Measurements from ENCODE around the gene GPATCH1.

GPATCH1 gene

DNA sequence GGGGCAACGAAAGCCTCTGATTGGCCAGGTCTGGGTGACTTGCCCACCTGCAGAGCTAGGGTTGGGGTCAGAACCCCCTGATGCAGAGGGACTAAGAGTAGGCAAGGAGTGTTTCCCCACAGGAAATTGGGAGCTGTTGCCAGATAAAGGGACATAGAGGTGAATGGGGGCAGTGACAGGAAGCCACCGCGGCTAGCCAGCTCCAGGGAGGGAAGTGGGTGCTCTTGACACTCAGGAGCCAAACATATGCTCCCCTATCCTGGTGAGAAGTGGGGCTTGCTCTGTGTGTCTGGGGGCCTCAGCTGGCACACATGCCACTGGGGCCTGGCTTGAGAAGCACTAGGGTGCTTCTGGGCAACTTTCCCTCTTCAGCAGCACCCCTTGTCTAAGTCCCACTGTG, 76.9 kb downstream of the GPATCH1 start:
- H3K27ac ChIP-seq (ENCODE audit: low read depth, low read length): no peak overlapping the region
- no peaks in the 10 kb centered on the region for H3K9me3 ChIP-seq (ENCODE audit: control insufficient read depth, insufficient read depth, low read length)

DNA sequence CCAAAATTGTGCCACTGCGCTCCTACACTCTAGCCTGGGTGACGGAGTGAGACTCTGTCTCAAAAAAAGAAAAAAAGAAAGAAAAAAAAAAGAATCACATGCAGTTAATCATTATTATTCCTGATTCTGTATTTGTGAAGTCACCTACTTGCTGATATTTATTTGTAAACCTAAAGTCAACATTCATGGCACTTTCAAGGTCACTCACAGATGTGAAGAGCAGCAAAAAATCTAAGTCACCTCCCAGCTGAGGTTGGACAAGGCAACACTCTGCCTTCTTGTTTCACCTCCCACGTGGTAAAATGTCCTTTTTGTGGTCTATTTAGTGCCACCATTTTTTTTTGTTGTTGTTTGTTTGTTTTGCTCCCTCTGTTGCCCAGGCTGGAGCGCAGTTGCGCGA, 77.4 kb downstream of the GPATCH1 start:
- no peak for TF ChIP-seq EZH2phosphoT487 (IDR thresholded peaks at IDR 0.05; ENCODE audit: borderline replicate concordance, low read length)
- TF ChIP-seq, protein P1, sequence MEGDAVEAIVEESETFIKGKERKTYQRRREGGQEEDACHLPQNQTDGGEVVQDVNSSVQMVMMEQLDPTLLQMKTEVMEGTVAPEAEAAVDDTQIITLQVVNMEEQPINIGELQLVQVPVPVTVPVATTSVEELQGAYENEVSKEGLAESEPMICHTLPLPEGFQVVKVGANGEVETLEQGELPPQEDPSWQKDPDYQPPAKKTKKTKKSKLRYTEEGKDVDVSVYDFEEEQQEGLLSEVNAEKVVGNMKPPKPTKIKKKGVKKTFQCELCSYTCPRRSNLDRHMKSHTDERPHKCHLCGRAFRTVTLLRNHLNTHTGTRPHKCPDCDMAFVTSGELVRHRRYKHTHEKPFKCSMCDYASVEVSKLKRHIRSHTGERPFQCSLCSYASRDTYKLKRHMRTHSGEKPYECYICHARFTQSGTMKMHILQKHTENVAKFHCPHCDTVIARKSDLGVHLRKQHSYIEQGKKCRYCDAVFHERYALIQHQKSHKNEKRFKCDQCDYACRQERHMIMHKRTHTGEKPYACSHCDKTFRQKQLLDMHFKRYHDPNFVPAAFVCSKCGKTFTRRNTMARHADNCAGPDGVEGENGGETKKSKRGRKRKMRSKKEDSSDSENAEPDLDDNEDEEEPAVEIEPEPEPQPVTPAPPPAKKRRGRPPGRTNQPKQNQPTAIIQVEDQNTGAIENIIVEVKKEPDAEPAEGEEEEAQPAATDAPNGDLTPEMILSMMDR (IDR thresholded peaks at IDR 0.05; ENCODE audit: low read depth, low read length, poor library complexity, severe bottlenecking): no peak
- peaks cover 4% of the 10 kb centered on the region; the same call in 1 of the 2 replicates for H3K4me1 ChIP-seq (ENCODE audit: control insufficient read depth, low read length)
- no peaks in the 10 kb centered on the region for H3K27me3 ChIP-seq (ENCODE audit: control insufficient read depth, low read length)
- H3K4me2 ChIP-seq (ENCODE audit: low read length): no peak overlapping the region
- H3K9me2 ChIP-seq (replicated peaks; ENCODE audit: control insufficient read depth, low read length): no peaks in the 10 kb centered on the region
- no peak overlapping the region for H3K27ac ChIP-seq (ENCODE audit: low read depth, low read length)
- no peaks in the 10 kb centered on the region for H3K36me3 ChIP-seq (ENCODE audit: control insufficient read depth, low read length)
- no peaks in the 10 kb centered on the region for H3K9me3 ChIP-seq (ENCODE audit: control insufficient read depth, insufficient read depth, low read length)
- no peaks in the 10 kb centered on the region for H3K79me2 ChIP-seq (ENCODE audit: control insufficient read depth, low read length)
- H4K20me1 ChIP-seq (ENCODE audit: control insufficient read depth, insufficient read depth, low read depth, low read length): no peaks in the 10 kb centered on the region
- no peaks in the 10 kb centered on the region for H3F3A ChIP-seq (ENCODE audit: control insufficient read depth, insufficient read depth)
- H3K4me3 ChIP-seq (ENCODE audit: low read length): no peak overlapping the region

More for the DNA sequence above, 76.9 kb downstream of the GPATCH1 start:
- H3K36me3 ChIP-seq (ENCODE audit: control insufficient read depth, low read length): no peaks in the 10 kb centered on the region
- H3K9me2 ChIP-seq (replicated peaks; ENCODE audit: control insufficient read depth, low read length): no peaks in the 10 kb centered on the region
- TF ChIP-seq, protein P1 (IDR thresholded peaks at IDR 0.05; ENCODE audit: low read depth, low read length, poor library complexity, severe bottlenecking): no peak
- no peak for TF ChIP-seq EZH2phosphoT487 (IDR thresholded peaks at IDR 0.05; ENCODE audit: borderline replicate concordance, low read length)
- no peaks in the 10 kb centered on the region for H3F3A ChIP-seq (ENCODE audit: control insufficient read depth, insufficient read depth)
- no peaks in the 10 kb centered on the region for H3K27me3 ChIP-seq (ENCODE audit: control insufficient read depth, low read length)
- peaks cover 4% of the 10 kb centered on the region; the same call in 1 of the 2 replicates for H3K4me1 ChIP-seq (ENCODE audit: control insufficient read depth, low read length)
- H3K79me2 ChIP-seq (ENCODE audit: control insufficient read depth, low read length): no peaks in the 10 kb centered on the region
- no peak overlapping the region for H3K4me3 ChIP-seq (ENCODE audit: low read length)
- no peaks in the 10 kb centered on the region for H4K20me1 ChIP-seq (ENCODE audit: control insufficient read depth, insufficient read depth, low read depth, low read length)
- no peak overlapping the region for H3K4me2 ChIP-seq (ENCODE audit: low read length)

DNA sequence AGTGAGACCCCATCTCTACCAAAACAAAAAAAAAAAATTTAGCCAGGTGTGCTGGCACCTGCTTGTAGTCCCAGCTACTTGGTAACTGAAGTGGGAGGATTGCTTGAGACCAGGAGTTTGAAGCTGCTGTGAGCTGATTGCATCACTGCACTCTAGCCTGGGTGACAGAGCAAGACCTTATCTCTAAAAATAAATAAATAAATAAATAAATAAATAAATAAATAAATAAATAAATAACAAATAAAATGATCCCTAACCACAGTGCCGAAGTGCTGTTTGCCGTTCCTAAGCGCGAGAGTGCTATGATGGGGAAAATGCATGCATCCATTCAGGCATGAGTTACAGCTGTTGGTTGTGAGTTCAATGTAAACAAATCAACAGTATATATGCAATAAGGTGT, 78.2 kb downstream of the GPATCH1 start:
- H3K36me3 ChIP-seq (ENCODE audit: control insufficient read depth, low read length): no peaks in the 10 kb centered on the region
- H3K4me2 ChIP-seq (ENCODE audit: low read length): no peak overlapping the region
- no peaks in the 10 kb centered on the region for H3K9me2 ChIP-seq (replicated peaks; ENCODE audit: control insufficient read depth, low read length)
- no peaks in the 10 kb centered on the region for H3K27me3 ChIP-seq (ENCODE audit: control insufficient read depth, low read length)
- H4K20me1 ChIP-seq (ENCODE audit: control insufficient read depth, insufficient read depth, low read depth, low read length): no peaks in the 10 kb centered on the region
- H3F3A ChIP-seq (ENCODE audit: control insufficient read depth, insufficient read depth): no peaks in the 10 kb centered on the region
- TF ChIP-seq, protein P1 (IDR thresholded peaks at IDR 0.05; ENCODE audit: low read depth, low read length, poor library complexity, severe bottlenecking): no peak
- no peak for TF ChIP-seq EZH2phosphoT487 (IDR thresholded peaks at IDR 0.05; ENCODE audit: borderline replicate concordance, low read length)
- H3K9me3 ChIP-seq (ENCODE audit: control insufficient read depth, insufficient read depth, low read length): no peaks in the 10 kb centered on the region
- H3K27ac ChIP-seq (ENCODE audit: low read depth, low read length): no peak overlapping the region
- H3K4me3 ChIP-seq (ENCODE audit: low read length): no peak overlapping the region
- no peaks in the 10 kb centered on the region for H3K79me2 ChIP-seq (ENCODE audit: control insufficient read depth, low read length)
- H3K4me1 ChIP-seq (ENCODE audit: control insufficient read depth, low read length): peaks cover 4% of the 10 kb centered on the region; the same call in 1 of the 2 replicates
